ENCODE results near the gene SIK3. TPM values are rescaled to one million over a fixed set of nuclear protein-coding genes. Genes with fewer than 3 reads are reported as not detected.

The SIK3 gene
- total RNA-seq, 1 experiment from 2014 or later, result 34.4 TPM

GRCh38 chr11:117089685-117090084 lies 8.5 kb downstream of the SIK3 start (continued):
- no peak for TF ChIP-seq ARID4B (CRISPR knock-in tag; IDR thresholded peaks at IDR 0.05; ENCODE audit: borderline replicate concordance)

- no peak overlapping the region for H3K4me3 Mint-ChIP-seq
- peaks cover 8% of the 10 kb centered on the region for H3K36me3 Mint-ChIP-seq
- TF ChIP-seq ATF3 (CRISPR knock-in tag; conservative IDR thresholded peaks at IDR 0.05) (no peak), CTCF (IDR thresholded peaks at IDR 0.05) (no peak), ZNF317 (CRISPR knock-in tag; IDR thresholded peaks at IDR 0.05; ENCODE audit: borderline replicate concordance, low read depth) (no peak), KAT7 (CRISPR knock-in tag; IDR thresholded peaks at IDR 0.05; ENCODE audit: borderline replicate concordance) (no peak), NR2C2 (CRISPR knock-in tag; IDR thresholded peaks at IDR 0.05) (no peak), AR (CRISPR knock-in tag; IDR thresholded peaks at IDR 0.05) (no peak), ZMAT4 (CRISPR knock-in tag; IDR thresholded peaks at IDR 0.05) (no peak), ZNF281 (CRISPR knock-in tag; IDR thresholded peaks at IDR 0.05) (no peak), ZNF425 (CRISPR knock-in tag; conservative IDR thresholded peaks at IDR 0.05) (no peak), STAT6 (CRISPR knock-in tag; conservative IDR thresholded peaks at IDR 0.05; ENCODE audit: low read depth) (no peak), ZNF138 (CRISPR knock-in tag; conservative IDR thresholded peaks at IDR 0.05) (no peak)
- H3K9me3 Mint-ChIP-seq, result peaks cover 7% of the 10 kb centered on the region
- ATAC-seq (no peak), DNase-seq (ENCODE audit: low spot score) (no peak)
- ChIA-PET POLR2A (no interaction called here), CTCF (no interaction called here)
- H3K27me3 Mint-ChIP-seq (ENCODE audit: low read depth), result no peaks in the 10 kb centered on the region
- no peak overlapping the region for H3K27ac Mint-ChIP-seq
- peaks cover 22% of the 10 kb centered on the region for H3K4me1 Mint-ChIP-seq
These were observed 10.8 kb downstream of the SIK3 start for GRCh38 chr11:117087446-117087845.

Measured in WTC11 (cell line).